ENCODE results near the gene NCAPG.

DNA sequence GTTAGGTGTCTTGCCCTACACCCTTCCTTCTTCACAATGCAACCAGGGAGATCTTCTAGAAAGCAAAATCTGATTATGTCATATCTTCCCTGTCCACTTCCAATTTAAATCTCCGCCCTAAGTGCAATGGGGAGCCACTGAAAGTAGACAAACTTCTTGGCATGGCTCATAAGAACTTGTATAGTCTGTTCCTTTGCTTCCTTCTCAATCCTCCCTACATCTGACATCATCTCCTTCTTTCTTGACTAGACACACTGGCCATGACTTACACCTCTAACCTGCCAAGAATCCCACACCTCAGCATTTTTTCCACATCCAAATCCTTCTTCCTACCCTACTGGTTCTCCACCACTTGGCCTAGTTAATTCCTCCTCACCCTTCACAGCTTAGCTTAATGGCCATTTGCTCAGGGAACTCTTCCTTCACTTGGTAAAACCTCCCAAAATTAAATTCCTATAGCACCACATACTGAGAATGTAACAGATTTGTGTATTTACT is 55.1 kb downstream of the NCAPG start:
- TF ChIP-seq YY1 (IDR thresholded peaks at IDR 0.05; ENCODE audit: insufficient read depth, insufficient read length) (no peak), ZNF274 (IDR thresholded peaks at IDR 0.05; ENCODE audit: low read depth, low read length) (no peak), SUZ12 (IDR thresholded peaks at IDR 0.05; ENCODE audit: extremely low read depth, insufficient read depth, insufficient read length) (no peak)

All from NT2/D1 (cell line).